ENCODE measurements around the gene EDA.

DNA sequence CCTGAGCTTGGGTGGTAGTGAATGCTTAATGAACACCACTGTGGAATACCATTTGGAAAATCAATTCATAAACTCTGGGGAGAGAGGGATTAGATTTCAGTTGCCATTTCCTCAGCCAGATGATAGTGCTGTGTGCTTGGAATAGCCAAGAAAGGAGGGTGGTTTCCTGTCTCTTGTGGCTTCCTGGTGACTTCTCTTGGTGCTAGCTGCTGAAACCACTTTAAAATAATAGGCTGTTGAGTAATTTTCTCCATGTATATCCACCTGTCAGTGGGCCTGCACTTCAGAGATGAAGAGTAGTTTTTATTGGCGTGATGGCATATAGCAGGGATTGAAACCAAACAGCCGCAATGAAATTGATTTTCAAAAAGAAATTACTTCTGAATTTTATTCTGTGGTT, 11.8 kb downstream of the EDA start:
- no peak for TF ChIP-seq ZFX (IDR thresholded peaks at IDR 0.05)
- TF ChIP-seq CTCF (conservative IDR thresholded peaks at IDR 0.05), result no peak
